ENCODE results near the gene GPANK1.
"Not testable (repeated sequence)": the region's sequence is repeated elsewhere in the genome, so short reads cannot be mapped to it uniquely, and the experiment has no call there.

The GPANK1 gene
- total RNA-seq: 3.0 to 13.5 (median 8.7) reads per million in 17 experiments

- DNase-seq: peak; percentile 95 to 98 (median 97)
Observed at GRCh38 chr6:31664790-31665500, at the start of gene GPANK1. Gene GPANK1, minus strand, starts transcription at chr6:31664997. Its CDS starts 519 bp downstream, at chr6:31664478.

- DNase-seq: peak in 2 of 4 experiments; percentile 20 to 29
Observed at GRCh38 chr6:31713991-31714684, 49.3 kb upstream of the GPANK1 start.

- DNase-seq: peak in 1 of 4 experiments; percentile 1
Observed at GRCh38 chr6:31713465-31713864, 48.7 kb upstream of the GPANK1 start.

GRCh38 chr6:31712296-31712695, 47.5 kb upstream of the GPANK1 start:
- DNase-seq: peak in 3 of 4 experiments; percentile 49 to 63 (median 57)

- peak; percentile 37 to 61 (median 56) for DNase-seq
Observed at GRCh38 chr6:31711233-31711632, 46.4 kb upstream of the GPANK1 start.

GRCh38 chr6:31710523-31711219, 45.9 kb upstream of the GPANK1 start:
- DNase-seq: no peak

- not testable (repeated sequence) for DNase-seq
Observed at GRCh38 chr6:31709157-31709556, 44.4 kb upstream of the GPANK1 start.

- DNase-seq: no peak
Observed at GRCh38 chr6:31708224-31708623, 43.4 kb upstream of the GPANK1 start.

GRCh38 chr6:31707701-31708100, 42.9 kb upstream of the GPANK1 start:
- DNase-seq: no peak

- DNase-seq: no peak
Observed at GRCh38 chr6:31706599-31706998, 41.8 kb upstream of the GPANK1 start, which contains the start of gene LY6G6F. Gene LY6G6F, plus strand, starts transcription at chr6:31706866. Its CDS starts 41 bp downstream, at chr6:31706907.

GRCh38 chr6:31705931-31706330, 41.1 kb upstream of the GPANK1 start:
- DNase-seq: no peak

- peak; percentile 98 to 99 (median 99) for DNase-seq
Observed at GRCh38 chr6:31702819-31703716, 38.3 kb upstream of the GPANK1 start, which contains the start of gene ABHD16A. Gene ABHD16A, minus strand, starts transcription at chr6:31703324. Its CDS starts 43 bp downstream, at chr6:31703281.

GRCh38 chr6:31702405-31702818, 37.6 kb upstream of the GPANK1 start:
- no peak for DNase-seq

- DNase-seq: no peak
Observed at GRCh38 chr6:31701666-31702404, 37.0 kb upstream of the GPANK1 start.

GRCh38 chr6:31700740-31701401, 36.1 kb upstream of the GPANK1 start:
- DNase-seq: no peak

GRCh38 chr6:31697555-31697954, 32.8 kb upstream of the GPANK1 start:
- no peak for DNase-seq

GRCh38 chr6:31693535-31693934, 28.7 kb upstream of the GPANK1 start:
- peak in 1 of 4 experiments; percentile 31 for DNase-seq

GRCh38 chr6:31692886-31693285, 28.1 kb upstream of the GPANK1 start:
- no peak for DNase-seq

- no peak for DNase-seq
Observed at GRCh38 chr6:31692353-31692752, 27.6 kb upstream of the GPANK1 start.

GRCh38 chr6:31691564-31692108, 26.8 kb upstream of the GPANK1 start:
- DNase-seq: no peak

Data from suppressor macrophage (primary cell).